ENCODE measurements around the gene DR1. TPM values are rescaled to one million over a fixed set of nuclear protein-coding genes. Genes with fewer than 3 reads are reported as not detected.

DR1 gene
- 52.3 TPM for total RNA-seq
- long read RNA-seq, full-length matches to known transcripts: 90 of 102 reads
- long read RNA-seq, partial matches to known transcripts: 1 of 102 reads
- long read RNA-seq, other reads (novel, unspliced or antisense): 11 of 102 reads

DNA sequence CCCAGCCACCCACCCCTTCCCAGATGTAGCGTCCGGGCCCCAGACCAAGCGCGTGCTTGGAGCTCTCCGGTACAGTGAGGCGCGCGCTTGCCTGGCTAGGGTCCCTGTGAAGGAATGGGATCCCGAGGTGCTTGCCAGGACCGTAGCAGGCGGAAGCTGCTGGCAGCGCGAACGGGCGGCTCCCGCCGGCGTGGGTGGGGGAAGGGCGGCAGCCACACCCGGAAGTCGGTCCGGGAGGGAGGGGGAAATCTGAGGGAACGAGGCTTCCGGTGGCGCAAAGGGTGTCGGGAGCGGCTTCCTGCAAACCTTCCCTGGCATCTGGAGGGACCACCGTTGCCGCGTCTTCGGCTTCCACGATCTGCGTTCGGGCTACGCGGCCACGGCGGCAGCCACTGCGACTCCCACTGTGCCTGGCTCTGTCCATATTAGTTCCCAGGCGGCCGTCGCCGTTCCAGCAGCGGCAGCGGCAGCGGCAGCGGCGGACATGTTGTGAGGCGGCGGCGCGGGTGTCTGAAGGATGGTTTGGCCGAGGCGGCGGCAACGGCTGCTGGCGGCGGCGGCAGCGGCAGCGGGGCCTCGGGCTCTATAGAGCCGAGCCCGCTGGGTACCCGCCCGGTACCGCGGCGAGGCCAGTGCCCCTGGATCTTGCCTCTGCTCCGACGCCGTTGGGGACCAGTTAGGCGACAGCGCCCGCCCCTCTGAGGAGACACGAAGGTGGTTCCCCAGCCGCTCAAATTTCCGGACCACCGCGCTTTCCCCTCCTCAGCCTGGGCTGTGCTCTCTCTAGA, at the start of gene DR1:
DR1 (plus strand) TSS at position 275 of the 788 bp plus-strand sequence. CDS start 739 bp downstream, outside the sequence.
- Histone ChIP-seq H3K36me3 (no peaks in the 10 kb centered on the region), H3K27me3 (ENCODE audit: low read depth) (no peaks in the 10 kb centered on the region), H3K9me3 (no peaks in the 10 kb centered on the region), H3K4me1 (peaks cover 35% of the 10 kb centered on the region), H3K4me3 (peak within 1 kb of the TSS; percentile 94), H3K27ac (peak within 1 kb of the TSS; percentile 95)
- DNase-seq (peak; percentile 94), ATAC-seq (peak; percentile 99)
- intact Hi-C loops (cut with DNase I): no loop called here
- TF ChIP-seq CTCF (IDR thresholded peaks at IDR 0.05): no peak

DNA sequence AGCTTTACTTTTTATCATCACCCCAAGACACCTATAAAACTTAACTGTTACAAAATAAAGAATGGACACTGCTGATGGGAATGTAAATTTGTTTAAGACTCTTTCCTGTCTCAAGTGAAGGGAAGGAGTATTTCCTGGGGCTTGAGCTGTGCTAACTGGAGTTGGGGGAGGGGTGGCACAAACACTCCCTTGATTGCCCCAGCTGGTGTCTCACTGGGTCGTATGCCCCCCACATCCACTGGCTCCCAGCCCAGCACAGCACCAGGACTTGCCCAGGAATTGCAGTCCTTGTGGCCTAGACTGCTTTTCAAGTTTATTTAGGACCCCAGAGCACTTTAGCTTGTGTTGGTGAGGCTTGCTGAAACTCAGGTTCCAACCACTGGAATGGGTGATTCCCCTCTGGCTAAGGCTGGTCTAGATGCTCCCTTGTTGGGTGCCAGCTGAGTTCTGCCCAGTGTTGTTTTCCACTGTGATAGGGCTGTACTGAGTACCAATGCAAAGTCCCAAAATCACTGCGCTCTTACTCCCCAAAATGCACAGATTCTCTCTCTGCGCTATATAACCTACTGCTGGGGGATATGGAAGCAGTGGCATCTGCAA, 49.1 kb upstream of the DR1 start:
- ATAC-seq (no peak), DNase-seq (no peak)
- Histone ChIP-seq H3K27me3 (ENCODE audit: low read depth) (no peaks in the 10 kb centered on the region), H3K36me3 (no peaks in the 10 kb centered on the region), H3K4me3 (no peak overlapping the region), H3K4me1 (no peaks in the 10 kb centered on the region), H3K27ac (no peak overlapping the region), H3K9me3 (no peaks in the 10 kb centered on the region)
- TF ChIP-seq CTCF (IDR thresholded peaks at IDR 0.05): no peak
- intact Hi-C loops (cut with DNase I): no loop called here

- no peaks in the 10 kb centered on the region for H3K4me1 ChIP-seq
- no peak overlapping the region for H3K27ac ChIP-seq
- no peaks in the 10 kb centered on the region for H3K27me3 ChIP-seq (ENCODE audit: low read depth)
- intact Hi-C loops (cut with DNase I): no loop called here
- ATAC-seq (no peak), DNase-seq (no peak)
- TF ChIP-seq CTCF (IDR thresholded peaks at IDR 0.05): no peak
- no peak overlapping the region for H3K4me3 ChIP-seq
- H3K9me3 ChIP-seq: no peaks in the 10 kb centered on the region
- H3K36me3 ChIP-seq: no peaks in the 10 kb centered on the region
These were observed 44.6 kb upstream of the DR1 start for GRCh38 chr1:93301131-93301530.

DNA sequence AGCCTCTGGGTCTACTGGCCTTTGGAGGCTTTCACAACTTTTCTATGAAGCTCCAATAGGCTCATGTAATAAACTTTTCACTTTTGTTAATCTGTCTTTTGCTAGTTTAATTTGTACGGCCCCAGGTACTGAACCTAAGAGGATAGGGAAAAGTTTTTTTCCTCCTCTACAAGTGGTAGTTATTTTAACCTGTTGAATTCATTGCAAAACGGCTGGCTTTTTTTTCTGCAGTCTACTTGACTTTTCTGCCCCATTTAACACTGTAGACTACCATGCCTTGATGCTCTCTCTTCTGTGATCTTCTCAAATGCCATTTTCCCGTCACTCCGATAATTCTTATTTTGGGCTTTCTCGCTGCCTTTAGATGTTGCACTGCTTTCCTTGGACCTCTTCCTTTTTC, 43.6 kb upstream of the DR1 start:
- Histone ChIP-seq H3K4me3 (no peak overlapping the region), H3K4me1 (no peaks in the 10 kb centered on the region), H3K9me3 (no peaks in the 10 kb centered on the region), H3K36me3 (no peaks in the 10 kb centered on the region), H3K27me3 (ENCODE audit: low read depth) (no peaks in the 10 kb centered on the region), H3K27ac (no peak overlapping the region)
- intact Hi-C loops (cut with DNase I): no loop called here
- TF ChIP-seq CTCF (IDR thresholded peaks at IDR 0.05): no peak
- DNase-seq (no peak), ATAC-seq (no peak)

DNA sequence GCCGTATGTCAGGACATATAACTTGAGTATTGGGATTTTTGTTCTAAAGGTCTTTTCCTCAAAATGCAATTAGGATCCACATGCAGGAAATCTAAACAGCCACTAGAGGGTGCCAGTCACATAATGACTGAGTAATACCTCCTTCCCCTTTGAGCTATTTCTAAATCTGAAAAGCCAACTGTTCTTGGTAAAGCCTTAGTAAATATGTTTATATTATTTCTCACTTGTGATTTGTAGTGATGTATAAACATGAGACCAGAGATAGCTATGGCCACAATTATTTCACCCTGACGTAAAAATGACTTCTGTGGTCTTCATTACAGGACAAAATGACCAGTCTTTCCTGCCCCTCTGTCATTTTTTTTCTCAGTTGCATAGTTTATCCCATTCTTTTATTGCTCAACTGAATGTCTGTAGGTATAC, 41.0 kb upstream of the DR1 start:
- Histone ChIP-seq H3K4me3 (no peak overlapping the region), H3K27ac (no peak overlapping the region), H3K9me3 (no peaks in the 10 kb centered on the region), H3K36me3 (peaks cover 4% of the 10 kb centered on the region), H3K27me3 (ENCODE audit: low read depth) (no peaks in the 10 kb centered on the region), H3K4me1 (no peaks in the 10 kb centered on the region)
- peak; percentile 80 to 83 for ATAC-seq
- intact Hi-C loops (cut with DNase I): no loop called here
- TF ChIP-seq CTCF (IDR thresholded peaks at IDR 0.05): peak; percentile 94
- no peak for DNase-seq

Data from lower lobe of right lung (tissue), 2 donors.